Esophagus (tissue), 2 donors: ENCODE results near the gene BAG1. TPM values are rescaled to one million over a fixed set of nuclear protein-coding genes. Genes with fewer than 3 reads are reported as not detected.

Experiments used
- H3K27ac ChIP-seq, 2 donors: one replicate each; pipeline ENCODE4 v1.5.1; 2013; ENCODE audit warnings: low read depth in 2 of 2, mild to moderate bottlenecking in 2 of 2, inconsistent platforms in 1 of 2, low read length in 1 of 2, moderate library complexity in 1 of 2
- H3K27me3 ChIP-seq, 2 donors: one replicate each; pipeline ENCODE4 v1.6.1; 2013; ENCODE audit warnings: low read length in 2 of 2, control low read depth in 1 of 2, mild to moderate bottlenecking in 1 of 2; ENCODE audit not compliant: insufficient read depth in 2 of 2, control insufficient read depth in 1 of 2
- H3K36me3 ChIP-seq, 2 donors: one replicate each; pipeline ENCODE4 v1.6.1; 2013; ENCODE audit warnings: low read length in 1 of 2; ENCODE audit not compliant: control insufficient read depth in 2 of 2, insufficient read depth in 2 of 2
- H3K4me1 ChIP-seq, 2 donors: one replicate each; pipeline ENCODE4 v1.6.1; 2013; ENCODE audit warnings: low read length in 1 of 2; ENCODE audit not compliant: control insufficient read depth in 2 of 2, insufficient read depth in 2 of 2
- H3K4me3 ChIP-seq, 2 donors: one replicate each; pipeline ENCODE4 v1.5.1; 2013; ENCODE audit warnings: low read length in 2 of 2, mild to moderate bottlenecking in 2 of 2, low read depth in 1 of 2, moderate library complexity in 1 of 2
- H3K9me3 ChIP-seq, 2 donors: one replicate each; pipeline ENCODE4 v1.6.1; 2013; ENCODE audit warnings: mild to moderate bottlenecking in 2 of 2, low read depth in 1 of 2, low read length in 1 of 2, moderate library complexity in 1 of 2; ENCODE audit not compliant: control insufficient read depth in 2 of 2, insufficient read depth in 1 of 2
- WGBS, 2 donors: extraction: QIAGEN DNeasy Blood & Tissue Kit; methylation state at CpG; one replicate each; pipeline ENCODE4 v1.1.7; 2013; 5-methylcytosine and 5-hydroxymethylcytosine counted together
- polyA plus RNA-seq, 2 donors: library from polyadenylated mRNA; stranded (reverse); fragments of 200-250 nt; gene quantifications; one replicate each; pipeline ENCODE4 v1.2.3, GENCODE V29; 2013
- donor health status: healthy with polysubstance abuse.
- donor health status: Bipolar disorder and iron deficiency.

The BAG1 gene
- polyA plus RNA-seq, 2 donors: 63.5 to 102 TPM

DNA sequence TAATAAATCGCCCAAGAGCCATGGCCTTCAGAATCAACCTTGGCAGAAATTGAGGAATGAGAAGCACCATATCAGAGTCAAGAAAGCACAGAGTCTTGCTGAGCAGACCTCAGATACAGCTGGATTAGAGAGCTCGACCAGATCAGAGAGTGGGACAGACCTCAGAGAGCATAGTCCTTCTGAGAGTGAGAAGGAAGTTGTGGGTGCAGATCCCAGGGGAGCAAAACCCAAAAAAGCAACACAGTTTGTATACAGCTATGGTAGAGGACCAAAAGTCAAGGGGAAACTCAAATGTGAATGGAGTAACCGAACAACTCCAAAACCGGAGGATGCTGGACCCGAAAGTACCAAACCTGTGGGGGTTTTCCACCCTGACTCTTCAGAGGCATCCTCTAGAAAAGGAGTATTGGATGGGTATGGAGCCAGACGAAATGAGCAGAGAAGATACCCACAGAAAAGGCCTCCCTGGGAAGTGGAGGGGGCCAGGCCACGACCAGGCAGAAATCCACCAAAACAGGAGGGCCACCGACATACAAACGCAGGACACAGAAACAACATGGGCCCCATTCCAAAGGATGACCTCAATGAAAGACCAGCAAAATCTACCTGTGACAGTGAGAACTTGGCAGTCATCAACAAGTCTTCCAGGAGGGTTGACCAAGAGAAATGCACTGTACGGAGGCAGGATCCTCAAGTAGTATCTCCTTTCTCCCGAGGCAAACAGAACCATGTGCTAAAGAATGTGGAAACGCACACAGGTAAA lies 30.3 kb upstream of the BAG1 start:
- Histone ChIP-seq H3K9me3 (no peaks in the 10 kb centered on the region), H3K4me3 (no peak overlapping the region), H3K27ac (no peak overlapping the region), H3K36me3 (peaks cover 8 to 16% of the 10 kb centered on the region in 2 donors), H3K4me1 (peaks cover 0 to 2% of the 10 kb centered on the region in 2 donors), H3K27me3 (no peaks in the 10 kb centered on the region)
- 88 to 89% methylated on average over 12 of the region's 12 CpGs for WGBS, 2 donors

DNA sequence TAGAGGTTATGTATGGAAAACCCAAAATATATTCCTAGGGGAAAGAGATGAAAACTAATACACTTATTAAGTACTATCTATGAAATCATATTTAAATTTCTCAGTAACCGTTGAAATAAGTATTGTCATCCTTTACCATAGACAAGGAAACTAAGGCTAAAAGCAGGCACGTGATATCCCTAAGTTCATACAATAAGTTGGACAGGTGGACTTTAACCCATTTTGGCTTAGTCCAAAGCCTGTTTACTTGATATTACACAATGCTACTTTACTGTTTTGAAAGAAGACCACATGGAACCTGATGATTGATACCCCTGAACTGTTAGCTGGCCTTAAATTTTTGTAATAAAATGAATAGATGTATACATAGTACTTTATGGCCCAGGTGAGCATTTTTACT lies 29.3 kb upstream of the BAG1 start:
- Histone ChIP-seq H3K36me3 (peaks cover 8 to 16% of the 10 kb centered on the region in 2 donors), H3K27me3 (no peaks in the 10 kb centered on the region)

DNA sequence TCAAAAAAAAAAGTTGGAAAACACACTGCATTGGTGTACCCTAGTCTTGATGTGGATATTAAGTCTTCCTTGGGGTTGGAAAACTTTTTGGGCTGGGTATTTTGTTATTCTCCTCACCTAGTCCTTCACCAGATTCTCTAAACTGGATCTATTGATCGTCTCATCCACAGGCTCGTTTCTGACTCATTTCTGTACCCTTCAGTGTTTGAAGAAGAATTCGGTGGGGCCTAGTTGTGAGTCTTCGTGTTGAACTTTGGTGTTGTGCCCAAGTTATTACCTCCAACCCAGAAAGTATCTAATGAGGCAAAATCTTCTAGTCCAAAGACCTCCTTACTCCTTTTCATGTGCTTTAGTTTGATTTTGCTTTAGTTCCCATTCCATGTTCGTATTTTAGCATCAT lies 27.4 kb upstream of the BAG1 start:
- Histone ChIP-seq H3K9me3 (no peaks in the 10 kb centered on the region), H3K4me1 (peaks cover 0 to 2% of the 10 kb centered on the region in 2 donors), H3K36me3 (peaks cover 8% of the 10 kb centered on the region in 2 donors), H3K27me3 (no peaks in the 10 kb centered on the region), H3K27ac (no peak overlapping the region), H3K4me3 (no peak overlapping the region)
- 69 to 81% methylated on average over 5 of the region's 5 CpGs for WGBS, 2 donors

More for the DNA sequence above, 29.3 kb upstream of the BAG1 start:
- Histone ChIP-seq H3K27ac (no peak overlapping the region), H3K4me3 (no peak overlapping the region), H3K9me3 (no peaks in the 10 kb centered on the region), H3K4me1 (peaks cover 0 to 2% of the 10 kb centered on the region in 2 donors)
- 72 to 91% methylated on average over 2 of the region's 2 CpGs for WGBS, 2 donors

DNA sequence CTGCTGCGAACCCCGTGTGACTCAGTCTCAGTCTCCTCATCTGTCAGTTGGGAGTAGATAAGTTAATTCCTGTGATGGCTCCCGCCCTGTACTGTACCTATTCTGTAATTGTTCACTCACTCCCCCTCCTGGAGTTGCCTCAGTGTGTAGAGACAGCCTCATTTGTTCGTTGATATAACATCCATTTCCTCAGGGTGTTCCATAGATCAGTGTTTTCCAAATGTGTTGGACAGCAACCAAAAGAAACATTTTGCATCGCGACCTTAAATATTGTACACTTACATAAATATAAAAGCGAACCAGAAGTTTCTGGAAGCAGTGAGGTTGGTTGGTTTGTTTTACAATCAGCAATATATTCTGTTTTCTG lies 26.5 kb upstream of the BAG1 start:
- H3K27ac ChIP-seq: peak overlapping the region; percentile 99 to 100
- peaks cover 5 to 8% of the 10 kb centered on the region in 2 donors for H3K36me3 ChIP-seq
- no peaks in the 10 kb centered on the region for H3K4me1 ChIP-seq
- H3K4me3 ChIP-seq: peak overlapping the region; percentile 66 to 90
- WGBS, 2 donors: 14 to 15% methylated on average over 7 of the region's 7 CpGs
- H3K27me3 ChIP-seq: no peaks in the 10 kb centered on the region
- H3K9me3 ChIP-seq: no peaks in the 10 kb centered on the region

DNA sequence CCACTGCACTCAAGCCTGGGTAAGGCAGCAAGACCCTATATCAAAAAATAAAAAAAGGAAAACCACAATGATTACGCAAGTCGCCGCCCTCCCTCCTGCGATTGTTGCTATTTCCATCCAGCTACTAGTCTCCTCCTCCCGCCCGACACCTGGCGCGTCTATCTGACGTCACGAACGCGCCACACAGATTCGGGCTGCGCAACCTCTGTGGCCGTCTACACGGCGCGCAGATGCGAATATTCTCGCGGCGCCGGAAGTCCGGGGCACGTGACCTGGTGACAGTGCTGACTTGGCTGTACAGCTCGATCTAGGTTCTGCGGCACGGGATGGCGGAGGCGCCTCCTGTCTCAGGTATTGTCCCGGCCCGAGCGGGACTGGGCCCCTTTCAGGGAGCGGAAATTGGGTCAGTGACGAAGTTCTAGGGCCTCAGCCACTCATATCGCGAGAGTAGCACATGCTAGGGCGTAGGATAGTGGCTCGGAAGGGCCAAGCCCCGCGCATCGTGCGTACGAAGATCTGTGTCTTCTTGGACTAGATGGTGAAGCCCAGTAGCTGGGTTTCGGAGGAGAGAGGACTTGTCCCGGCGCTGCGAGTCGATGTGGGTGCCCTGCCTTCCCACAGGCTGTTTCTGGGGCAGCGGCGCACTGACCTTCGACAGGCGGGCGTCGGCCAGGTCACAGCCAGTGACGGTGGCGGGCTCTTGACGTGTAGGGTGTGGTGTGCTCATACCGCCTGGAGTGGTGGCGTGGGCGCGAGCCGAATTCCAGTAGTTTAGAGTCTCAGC lies 25.9 kb upstream of the BAG1 start, which contains the start of gene NFX1:
Gene NFX1 (plus strand): TSS at position 270 of the 784 bp plus-strand sequence. CDS start 57 bp downstream, at position 327.
- peaks cover 5 to 8% of the 10 kb centered on the region in 2 donors for H3K36me3 ChIP-seq
- no peaks in the 10 kb centered on the region for H3K27me3 ChIP-seq
- H3K9me3 ChIP-seq: no peaks in the 10 kb centered on the region
- 0% methylated on average over 63 of the region's 63 CpGs for WGBS, 2 donors
- H3K27ac ChIP-seq: peak within 1 kb of the TSS; percentile 99 to 100
- no peaks in the 10 kb centered on the region for H3K4me1 ChIP-seq
- peak within 1 kb of the TSS; percentile 66 to 90 for H3K4me3 ChIP-seq

DNA sequence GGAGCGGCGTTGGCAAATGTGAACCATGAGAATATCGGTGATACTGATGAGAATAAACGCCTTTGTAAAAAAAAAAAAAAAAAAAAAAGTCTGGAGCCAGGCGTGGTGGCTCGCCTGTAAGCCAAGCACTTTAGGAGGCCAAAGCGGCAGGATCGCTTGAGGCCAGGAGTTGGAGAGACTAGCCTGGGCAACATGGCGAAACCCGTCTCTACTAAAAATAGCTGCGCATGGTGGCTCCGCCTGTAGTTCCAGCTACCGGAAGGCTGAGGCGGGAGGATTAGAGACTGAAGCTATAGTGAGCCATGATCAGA lies 25.4 kb upstream of the BAG1 start:
- WGBS, 2 donors: 1 to 3% methylated on average over 13 to 14 of the region's 14 CpGs
- Histone ChIP-seq H3K4me1 (no peaks in the 10 kb centered on the region), H3K36me3 (peaks cover 2 to 5% of the 10 kb centered on the region in 2 donors), H3K9me3 (no peaks in the 10 kb centered on the region), H3K27me3 (no peaks in the 10 kb centered on the region), H3K27ac (peak overlapping the region; percentile 99 to 100), H3K4me3 (peak overlapping the region; percentile 66 to 90)

DNA sequence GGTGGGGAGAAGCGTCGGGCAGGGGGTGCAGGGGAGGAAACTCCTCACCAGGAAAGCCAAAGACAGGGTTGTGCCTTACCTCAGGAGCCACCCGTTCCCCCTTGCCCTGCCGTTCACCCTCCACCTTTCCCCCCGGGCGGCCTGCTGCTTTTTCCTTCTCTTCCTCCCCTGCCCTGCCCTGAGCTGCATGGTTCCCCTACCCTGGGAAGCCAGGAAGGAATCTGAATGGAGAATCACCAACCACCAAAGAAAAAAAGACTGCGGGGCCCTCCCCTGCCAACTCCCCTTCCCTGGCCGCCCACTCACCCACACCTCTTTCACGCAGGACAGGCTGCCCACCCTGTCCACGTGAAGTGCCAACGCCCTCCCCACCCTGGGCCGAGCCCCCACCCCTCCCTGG lies 25.0 kb upstream of the BAG1 start:
- Histone ChIP-seq H3K4me1 (no peaks in the 10 kb centered on the region), H3K27me3 (no peaks in the 10 kb centered on the region), H3K27ac (peak overlapping the region; percentile 97 to 99), H3K36me3 (peaks cover 0 to 4% of the 10 kb centered on the region in 2 donors), H3K4me3 (peak overlapping the region; percentile 32 to 90), H3K9me3 (no peaks in the 10 kb centered on the region)
- 6% methylated on average over 8 to 12 of the region's 12 CpGs for WGBS, 2 donors

DNA sequence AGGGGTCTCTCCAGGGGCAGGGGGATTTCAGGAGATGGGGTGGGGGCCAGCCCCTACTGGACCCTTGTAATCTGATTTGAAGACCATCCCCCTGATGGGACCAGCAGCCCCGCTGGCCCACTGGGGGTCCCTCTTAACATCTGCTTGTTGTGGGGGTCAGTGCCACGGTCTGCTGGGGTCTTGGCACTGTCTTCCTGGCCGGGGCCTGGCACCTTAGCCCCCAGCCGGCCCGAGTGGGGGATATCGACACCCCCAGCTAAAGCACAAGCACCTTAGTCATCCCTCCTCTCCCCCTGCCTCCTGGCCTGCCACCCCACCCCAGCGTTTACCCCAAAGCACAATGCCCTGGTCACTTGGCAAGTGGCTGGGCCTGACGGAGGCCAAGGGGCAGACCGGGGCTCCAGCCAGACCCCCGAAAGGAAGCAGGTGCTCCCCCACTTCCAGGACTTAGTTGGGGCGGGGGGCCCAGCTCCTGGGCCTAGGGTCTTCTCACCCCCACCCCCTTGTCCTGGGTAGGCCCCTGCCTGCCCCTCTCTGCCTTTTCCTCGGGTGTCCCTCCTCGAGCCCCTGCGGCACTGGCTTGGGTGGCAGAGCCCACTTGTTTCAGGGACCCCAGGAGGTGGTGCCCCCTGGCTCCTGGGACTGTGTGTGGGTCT lies 24.4 kb upstream of the BAG1 start:
- 76 to 81% methylated on average over 13 to 14 of the region's 14 CpGs for WGBS, 2 donors
- H3K4me1 ChIP-seq: no peaks in the 10 kb centered on the region
- H3K27ac ChIP-seq: peak overlapping the region; percentile 97 to 99
- H3K4me3 ChIP-seq: peak overlapping the region in 1 of 2 donors; percentile 90
- H3K36me3 ChIP-seq: peaks cover 0 to 4% of the 10 kb centered on the region in 2 donors
- H3K9me3 ChIP-seq: no peaks in the 10 kb centered on the region
- H3K27me3 ChIP-seq: no peaks in the 10 kb centered on the region

DNA sequence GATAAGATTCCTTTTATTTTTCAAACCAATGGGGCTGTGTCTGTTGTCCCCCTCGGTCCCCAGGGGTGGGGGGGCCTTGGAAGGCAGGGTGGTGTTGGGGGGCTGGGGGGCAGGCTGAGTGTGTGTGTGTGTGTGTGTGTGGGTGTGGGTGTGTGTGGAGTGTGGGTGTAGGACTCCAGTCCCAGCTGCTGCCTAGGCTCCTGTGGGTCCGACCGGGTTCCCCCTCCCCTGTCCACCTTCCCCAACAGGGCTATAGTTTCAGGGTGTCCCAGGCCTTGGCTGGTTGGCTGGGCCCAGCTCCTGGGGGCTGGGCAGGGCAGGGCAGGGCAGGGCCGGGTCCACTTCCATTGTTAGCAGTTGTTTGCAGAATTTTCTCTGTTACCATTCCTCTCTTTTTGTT lies 23.7 kb upstream of the BAG1 start:
- Histone ChIP-seq H3K36me3 (peaks cover 0 to 4% of the 10 kb centered on the region in 2 donors), H3K9me3 (no peaks in the 10 kb centered on the region), H3K27me3 (no peaks in the 10 kb centered on the region), H3K4me3 (no peak overlapping the region), H3K27ac (peak overlapping the region in 1 of 2 donors; percentile 13), H3K4me1 (no peaks in the 10 kb centered on the region)
- WGBS, 2 donors: 70 to 86% methylated on average over 3 to 4 of the region's 4 CpGs
